GM18505 (cell line): ENCODE data around the gene HSPBAP1.
A peak's percentile ranks its signal among the peaks of the same experiment; 100 is the strongest.

Source experiments
- ATAC-seq: cut with Tn5 transposase; IDR thresholded peaks from one replicate; pipeline ENCODE4 v1.9.1; 2021; ENCODE audit not compliant: unreplicated experiment
- POLR2A ChIP-seq: IDR thresholded peaks from 4 replicates; pipeline ENCODE4 v1.6.1; 2011; ENCODE audit warnings: borderline replicate concordance; ENCODE audit not compliant: insufficient read depth, insufficient read length; ENCODE audit errors: extremely low read depth

Gene HSPBAP1

DNA sequence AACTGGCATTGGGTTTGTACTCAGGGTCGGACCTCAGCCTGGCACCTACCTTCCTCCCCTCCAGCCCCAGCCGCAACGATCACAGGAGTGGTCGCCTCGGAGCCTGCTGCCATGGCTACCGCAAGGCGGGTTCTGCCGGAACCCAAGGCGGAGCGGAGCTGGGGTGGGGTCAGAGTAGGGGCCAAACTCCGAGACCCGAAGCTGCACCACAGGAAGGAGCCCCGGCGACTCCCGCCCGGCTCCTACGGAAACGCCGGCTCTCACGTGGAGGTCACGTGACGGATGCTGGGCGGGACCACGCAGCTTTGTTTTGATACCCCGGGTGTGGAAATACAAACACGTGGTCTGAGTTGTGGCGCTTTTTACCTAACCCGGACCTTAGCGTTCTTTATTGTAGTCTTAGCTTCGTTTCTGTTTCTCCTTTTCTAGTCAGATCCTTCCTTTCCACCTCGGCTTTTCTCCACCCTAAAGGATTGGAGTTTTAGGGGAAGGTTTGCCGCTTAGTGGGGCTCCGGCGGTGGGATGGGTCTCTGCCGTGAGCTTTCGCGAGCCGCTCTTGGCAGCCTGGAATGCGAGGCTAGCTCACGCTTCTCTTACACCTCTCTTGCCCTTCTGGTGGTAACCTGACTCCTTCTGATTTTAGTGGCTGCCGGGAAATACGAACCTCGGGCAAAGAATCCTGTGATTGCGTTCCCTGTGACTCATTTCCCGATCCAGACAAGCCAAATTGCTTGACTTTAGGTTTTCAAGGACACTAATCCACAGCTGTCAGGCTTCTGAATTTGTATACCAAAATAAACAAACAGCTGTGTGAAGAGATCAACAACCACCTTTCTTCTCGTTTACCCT, at the start of gene HSPBAP1:
TSS of gene HSPBAP1 (minus strand) at position 264 of the 849 bp plus-strand sequence. CDS start at position 113, 151 bp downstream.
- ATAC-seq, result peak; percentile 58
- TF ChIP-seq POLR2A, result peak; percentile 85

GRCh38 chr3:122835590-122835989, 42.0 kb upstream of the HSPBAP1 start:
- no peak for ATAC-seq
- TF ChIP-seq POLR2A, result no peak

DNA sequence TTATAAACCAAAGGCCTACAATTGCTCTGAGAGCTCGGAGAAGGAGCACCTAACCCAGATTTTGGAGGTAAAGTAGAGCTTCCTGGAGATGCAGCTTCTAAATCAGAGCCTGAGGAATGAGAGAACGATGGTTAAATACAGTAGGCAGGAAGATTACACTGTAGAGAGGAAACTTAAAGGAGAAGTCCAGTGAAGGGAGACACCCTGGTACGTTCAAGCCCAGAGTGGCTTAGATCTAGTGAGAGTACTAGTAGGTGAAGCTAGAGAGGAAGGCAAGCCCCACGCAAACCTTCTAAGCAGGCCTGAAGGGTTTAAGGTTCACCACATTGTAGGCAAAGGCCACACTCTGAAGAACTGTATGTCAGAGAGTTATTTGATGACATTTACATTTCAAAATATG, 34.6 kb upstream of the HSPBAP1 start:
- TF ChIP-seq POLR2A, result no peak
- no peak for ATAC-seq

- ATAC-seq, result no peak
- no peak for TF ChIP-seq POLR2A
Measured at GRCh38 chr3:122826278-122826677, 32.6 kb upstream of the HSPBAP1 start.

DNA sequence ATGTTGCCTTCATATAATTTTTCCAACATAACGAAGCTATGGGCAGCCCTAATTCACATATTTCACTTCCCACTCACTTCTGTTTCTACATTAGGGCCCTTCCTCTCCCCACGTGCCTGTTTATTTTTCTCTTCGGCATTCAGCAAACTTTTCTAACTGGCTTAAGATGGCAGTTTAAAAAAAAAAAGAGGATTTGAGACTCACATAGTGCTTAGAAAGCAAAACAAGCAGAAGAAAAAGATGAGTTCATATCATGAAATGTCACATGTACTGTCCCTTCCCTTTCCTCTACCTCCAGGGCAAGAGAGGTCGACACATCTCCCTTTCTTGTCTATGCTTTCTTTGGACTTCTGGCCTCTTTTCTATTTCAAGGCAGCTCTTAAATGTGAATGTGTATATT, 31.8 kb upstream of the HSPBAP1 start:
- no peak for TF ChIP-seq POLR2A
- ATAC-seq, result no peak

- TF ChIP-seq POLR2A, result no peak
- ATAC-seq, result no peak
Measured at GRCh38 chr3:122824465-122825381, 31.1 kb upstream of the HSPBAP1 start.

DNA sequence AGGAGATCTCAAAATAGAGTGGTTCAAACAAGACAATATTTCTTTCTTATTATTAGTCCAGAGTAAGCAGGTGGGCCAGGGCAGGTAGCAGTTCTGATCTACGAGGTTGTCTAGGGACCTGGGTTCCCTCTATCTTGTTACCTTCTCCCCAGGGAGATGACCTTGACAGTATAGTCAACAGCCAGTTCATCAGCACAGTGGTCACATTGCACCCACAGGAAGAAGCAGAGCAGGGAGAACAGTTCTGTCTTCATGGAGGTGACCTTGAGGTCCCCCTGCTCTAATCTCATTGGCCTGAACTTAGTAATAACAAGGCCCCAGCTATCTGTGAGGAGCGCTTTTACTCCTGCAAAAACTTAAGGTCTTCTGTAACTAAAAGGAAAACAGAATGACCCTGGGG, 23.0 kb upstream of the HSPBAP1 start:
- no peak for ATAC-seq
- TF ChIP-seq POLR2A, result no peak

GRCh38 chr3:122810734-122811133, 17.1 kb upstream of the HSPBAP1 start:
- TF ChIP-seq POLR2A, result no peak
- no peak for ATAC-seq

DNA sequence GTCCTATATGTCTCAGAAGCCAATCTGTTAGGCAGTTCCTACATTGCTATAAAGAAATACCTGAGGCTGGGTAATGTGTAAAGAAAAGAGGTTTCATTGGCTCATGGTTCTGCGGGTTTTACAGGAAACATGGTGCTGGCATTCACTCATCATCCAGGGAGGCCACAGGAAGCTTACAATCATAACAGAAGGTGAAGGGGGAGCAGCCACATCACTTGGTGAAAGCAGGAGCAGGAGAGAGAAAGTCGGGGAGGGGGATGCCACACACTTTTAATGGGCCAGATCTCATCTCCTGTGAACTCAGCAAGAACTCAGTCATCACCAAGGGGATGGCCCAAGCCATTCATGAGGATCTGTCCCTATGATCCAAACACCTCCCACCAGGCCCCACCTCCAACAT, 10.3 kb upstream of the HSPBAP1 start:
- no peak for ATAC-seq
- no peak for TF ChIP-seq POLR2A

- no peak for TF ChIP-seq POLR2A
Measured at GRCh38 chr3:122802323-122802722, 8.7 kb upstream of the HSPBAP1 start.

DNA sequence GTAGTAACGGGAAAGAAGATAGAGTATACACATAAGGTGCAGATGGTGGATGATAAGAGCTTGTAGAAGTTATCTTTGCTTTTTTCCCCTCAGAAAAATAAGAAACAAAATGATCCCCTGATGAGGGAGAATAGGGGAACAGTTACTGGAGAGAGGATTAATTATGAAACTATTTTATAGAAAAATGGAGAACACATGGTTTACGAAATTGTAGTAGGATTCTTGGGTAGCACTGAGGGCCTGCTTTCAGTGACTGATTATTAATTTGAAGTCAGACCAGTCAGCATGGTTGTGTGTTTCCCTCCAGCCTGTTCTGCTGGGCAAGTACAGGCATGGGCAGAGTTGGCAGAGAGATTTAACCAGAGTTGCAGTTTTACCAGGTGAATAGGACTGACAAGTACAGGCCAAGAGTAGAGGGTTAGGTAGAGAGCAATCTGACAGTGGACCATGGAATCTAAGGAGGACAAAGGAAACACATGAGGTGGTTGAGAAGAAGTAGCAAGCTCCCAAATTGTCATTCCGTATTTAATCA, 7.1 kb upstream of the HSPBAP1 start:
- no peak for TF ChIP-seq POLR2A

More at GRCh38 chr3:122802323-122802722, 8.7 kb upstream of the HSPBAP1 start:
- no peak for ATAC-seq

DNA sequence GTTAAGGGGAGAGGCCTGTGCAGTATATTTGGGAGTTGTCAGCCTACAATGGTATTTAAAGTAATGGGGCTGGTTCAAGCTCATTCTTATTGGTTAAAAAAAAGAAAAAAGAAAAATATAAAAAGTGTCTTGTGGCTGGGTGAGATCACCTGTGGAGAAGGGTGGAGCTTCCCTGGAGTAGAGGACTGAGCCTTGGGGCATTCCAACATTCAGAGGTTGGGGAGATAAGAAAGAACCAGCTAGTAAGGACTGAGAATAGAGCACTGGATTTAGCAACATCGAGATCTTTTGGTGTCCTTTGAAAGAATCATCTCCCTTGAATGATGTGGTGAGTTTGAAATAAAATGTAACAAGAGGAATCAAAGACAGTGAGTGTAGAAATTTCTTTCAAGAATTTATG, 6.4 kb upstream of the HSPBAP1 start:
- TF ChIP-seq POLR2A, result no peak
- no peak for ATAC-seq

More for the DNA sequence above, 7.1 kb upstream of the HSPBAP1 start:
- ATAC-seq, result no peak

GRCh38 chr3:122799322-122799721, 5.7 kb upstream of the HSPBAP1 start:
- TF ChIP-seq POLR2A, result no peak
- ATAC-seq, result no peak
